Raji (cell line): ENCODE data around the gene GLT6D1.

Experiments used
- POLR2A ChIP-seq: IDR thresholded peaks from 2 replicates; pipeline ENCODE4 v1.6.1; 2011; ENCODE audit warnings: low read depth, low read length, control low read depth; ENCODE audit not compliant: insufficient read depth

GLT6D1 gene

GRCh38 chr9:135669616-135670285, 30.4 kb upstream of the GLT6D1 start:
- TF ChIP-seq POLR2A: no peak

- no peak for TF ChIP-seq POLR2A
These were observed 28.2 kb upstream of the GLT6D1 start for GRCh38 chr9:135667463-135668001.

GRCh38 chr9:135666534-135667462, 27.5 kb upstream of the GLT6D1 start:
- no peak for TF ChIP-seq POLR2A

- TF ChIP-seq POLR2A: no peak
These were observed 26.5 kb upstream of the GLT6D1 start for GRCh38 chr9:135665795-135666189.

- TF ChIP-seq POLR2A: no peak
These were observed 25.8 kb upstream of the GLT6D1 start for GRCh38 chr9:135664801-135665794.

- no peak for TF ChIP-seq POLR2A
These were observed 24.9 kb upstream of the GLT6D1 start for GRCh38 chr9:135664266-135664665.

GRCh38 chr9:135663857-135664256, 24.5 kb upstream of the GLT6D1 start:
- no peak for TF ChIP-seq POLR2A

DNA sequence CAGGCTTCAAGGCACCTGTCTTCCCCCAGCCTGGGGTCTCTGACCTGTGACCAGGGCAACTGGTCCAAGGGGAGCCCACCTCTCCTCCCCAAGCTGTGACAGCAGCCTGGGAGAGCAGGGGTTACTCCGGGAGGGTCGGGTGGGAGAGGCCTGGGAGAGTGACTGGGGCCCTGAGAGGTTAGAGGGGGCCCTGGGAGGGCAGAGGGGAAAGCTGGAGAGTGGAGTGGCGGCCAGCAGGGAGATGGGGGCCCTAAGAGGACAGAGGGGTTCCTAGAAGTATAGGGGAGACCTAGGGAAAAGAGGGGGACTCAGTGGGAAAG, 24.1 kb upstream of the GLT6D1 start:
- TF ChIP-seq POLR2A: no peak

GRCh38 chr9:135662758-135663450, 23.6 kb upstream of the GLT6D1 start, which contains the start of gene LCN9:
LCN9 (plus strand) TSS chr9:135663309; CDS start chr9:135663322, 13 bp downstream.
- no peak for TF ChIP-seq POLR2A

GRCh38 chr9:135661816-135662560, 22.6 kb upstream of the GLT6D1 start:
- no peak for TF ChIP-seq POLR2A

GRCh38 chr9:135660407-135660806, 21.1 kb upstream of the GLT6D1 start:
- no peak for TF ChIP-seq POLR2A

DNA sequence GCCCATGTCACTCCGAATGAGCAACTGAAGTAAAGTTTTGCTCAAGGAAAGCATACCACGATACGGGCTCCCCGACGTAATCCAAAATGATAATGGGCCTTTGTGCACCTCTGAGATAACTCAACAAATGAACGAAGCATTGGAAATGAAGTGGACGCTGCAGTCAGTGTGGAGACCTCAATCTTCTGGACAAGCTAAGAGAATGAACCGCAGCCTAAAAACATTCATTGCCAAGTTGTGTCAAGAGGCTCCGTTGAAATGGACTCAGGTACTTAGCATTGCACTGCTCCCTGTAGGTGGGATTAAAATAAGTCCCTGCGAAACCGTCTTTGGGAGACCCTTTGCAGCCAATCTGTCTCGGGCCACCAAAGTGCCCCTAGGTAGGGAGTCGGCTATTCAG, 19.9 kb upstream of the GLT6D1 start:
- TF ChIP-seq POLR2A: no peak

GRCh38 chr9:135657416-135657815, 18.1 kb upstream of the GLT6D1 start:
- no peak for TF ChIP-seq POLR2A
